ENCODE results near the gene CCT7.

DNA sequence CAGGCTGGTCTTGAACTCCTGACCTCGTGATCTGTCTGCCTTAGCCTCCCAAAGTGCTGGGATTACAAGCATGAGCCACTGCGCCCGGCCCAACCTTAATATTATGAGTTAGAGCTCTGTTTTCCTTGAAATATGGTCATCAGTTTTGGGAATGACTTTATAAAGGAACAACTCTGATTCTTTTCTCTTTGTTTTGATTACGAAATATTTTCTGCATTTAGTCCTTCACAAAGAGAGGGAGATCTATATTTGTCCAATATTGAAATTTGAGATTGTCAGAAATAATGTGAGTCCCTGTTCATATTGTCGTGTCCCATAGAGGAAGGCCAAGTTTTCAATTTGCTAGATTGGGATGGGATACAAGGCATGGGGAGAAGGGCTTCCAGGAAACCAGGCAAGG lies 16.9 kb upstream of the CCT7 start:
- TF ChIP-seq, protein P1, sequence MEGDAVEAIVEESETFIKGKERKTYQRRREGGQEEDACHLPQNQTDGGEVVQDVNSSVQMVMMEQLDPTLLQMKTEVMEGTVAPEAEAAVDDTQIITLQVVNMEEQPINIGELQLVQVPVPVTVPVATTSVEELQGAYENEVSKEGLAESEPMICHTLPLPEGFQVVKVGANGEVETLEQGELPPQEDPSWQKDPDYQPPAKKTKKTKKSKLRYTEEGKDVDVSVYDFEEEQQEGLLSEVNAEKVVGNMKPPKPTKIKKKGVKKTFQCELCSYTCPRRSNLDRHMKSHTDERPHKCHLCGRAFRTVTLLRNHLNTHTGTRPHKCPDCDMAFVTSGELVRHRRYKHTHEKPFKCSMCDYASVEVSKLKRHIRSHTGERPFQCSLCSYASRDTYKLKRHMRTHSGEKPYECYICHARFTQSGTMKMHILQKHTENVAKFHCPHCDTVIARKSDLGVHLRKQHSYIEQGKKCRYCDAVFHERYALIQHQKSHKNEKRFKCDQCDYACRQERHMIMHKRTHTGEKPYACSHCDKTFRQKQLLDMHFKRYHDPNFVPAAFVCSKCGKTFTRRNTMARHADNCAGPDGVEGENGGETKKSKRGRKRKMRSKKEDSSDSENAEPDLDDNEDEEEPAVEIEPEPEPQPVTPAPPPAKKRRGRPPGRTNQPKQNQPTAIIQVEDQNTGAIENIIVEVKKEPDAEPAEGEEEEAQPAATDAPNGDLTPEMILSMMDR (IDR thresholded peaks at IDR 0.05; ENCODE audit: poor library complexity), result no peak
- TF ChIP-seq EZH2phosphoT487 (IDR thresholded peaks at IDR 0.05; ENCODE audit: low read depth, severe bottlenecking, unreplicated experiment) (no peak), EZH2 (IDR thresholded peaks at IDR 0.05; ENCODE audit: borderline replicate concordance) (no peak)

Data from hepatocyte (in vitro differentiated cells).